ENCODE data around the gene PHKA1.
"Not testable (repeated sequence)": the region's sequence is repeated elsewhere in the genome, so short reads cannot be mapped to it uniquely, and the experiment has no call there.

Gene PHKA1

DNA sequence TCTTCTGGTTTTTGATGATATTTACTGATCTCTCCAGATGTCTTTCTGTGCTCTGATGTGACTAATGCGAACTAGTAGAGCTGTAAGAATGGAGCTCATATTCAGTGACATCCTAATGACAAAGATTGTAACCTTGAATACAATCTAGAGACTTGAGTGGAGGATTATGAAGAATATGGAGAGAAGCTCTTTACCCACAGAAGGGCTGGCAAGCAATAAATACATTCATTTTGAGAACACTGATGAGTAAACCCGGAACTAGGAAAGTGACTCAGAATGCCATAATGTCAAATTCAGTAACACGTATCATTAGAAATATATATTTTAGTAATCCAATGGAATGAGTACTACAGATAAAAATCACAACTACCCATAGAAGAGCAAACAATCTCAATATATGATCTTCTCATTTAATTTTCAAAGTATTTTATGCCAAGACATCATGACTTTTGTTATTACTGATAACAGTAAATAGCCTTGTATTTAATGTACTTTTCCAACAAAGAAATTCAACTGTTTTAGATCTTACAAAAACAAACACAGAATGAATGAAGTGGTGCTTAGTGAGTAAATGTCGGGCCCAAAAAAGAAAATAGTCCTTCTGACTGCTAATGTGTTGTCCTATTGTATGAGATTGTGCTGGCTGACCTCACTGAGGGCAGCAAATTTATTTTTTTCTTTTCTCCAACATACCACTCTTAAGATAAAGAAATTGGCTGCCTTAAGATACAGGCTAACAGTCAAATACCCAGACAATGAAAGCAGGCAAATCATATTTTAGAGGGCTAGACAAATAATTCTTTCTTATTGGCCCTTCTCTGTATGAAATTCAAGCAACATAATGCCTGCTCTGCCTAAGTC is 92.3 kb downstream of the PHKA1 start:
- Histone ChIP-seq H3K36me3 (no peaks in the 10 kb centered on the region), H3K4me2 (no peak overlapping the region), H3K4me3 (no peak overlapping the region), H3K27me3 (peaks cover 89% of the 10 kb centered on the region), H3K4me1 (no peaks in the 10 kb centered on the region), H4K20me1 (no peaks in the 10 kb centered on the region), H3K27ac (no peak overlapping the region), H3K9me3 (no peaks in the 10 kb centered on the region), H3K9ac (no peak overlapping the region)
- TF ChIP-seq Cebpa-rat (IDR thresholded peaks at IDR 0.05) = no peak

- Histone ChIP-seq H3K9ac (no peak overlapping the region), H3K27me3 (peaks cover 88% of the 10 kb centered on the region), H4K20me1 (no peaks in the 10 kb centered on the region), H3K9me3 (no peaks in the 10 kb centered on the region), H3K4me2 (no peak overlapping the region), H3K4me3 (no peak overlapping the region), H3K27ac (no peak overlapping the region), H3K36me3 (no peaks in the 10 kb centered on the region), H3K4me1 (no peaks in the 10 kb centered on the region)
- TF ChIP-seq Cebpa-rat (IDR thresholded peaks at IDR 0.05) = no peak
These were observed 92.9 kb downstream of the PHKA1 start for GRCh38 chrX:72621163-72621562.

- Histone ChIP-seq H3K27me3 (peaks cover 90% of the 10 kb centered on the region), H3K4me3 (no peak overlapping the region), H3K27ac (no peak overlapping the region), H3K9me3 (no peaks in the 10 kb centered on the region), H3K4me2 (no peak overlapping the region), H3K36me3 (no peaks in the 10 kb centered on the region), H3K4me1 (no peaks in the 10 kb centered on the region), H3K9ac (no peak overlapping the region), H4K20me1 (no peaks in the 10 kb centered on the region)
- no peak for TF ChIP-seq Cebpa-rat (IDR thresholded peaks at IDR 0.05)
These were observed 93.5 kb downstream of the PHKA1 start for GRCh38 chrX:72620550-72621145.

DNA sequence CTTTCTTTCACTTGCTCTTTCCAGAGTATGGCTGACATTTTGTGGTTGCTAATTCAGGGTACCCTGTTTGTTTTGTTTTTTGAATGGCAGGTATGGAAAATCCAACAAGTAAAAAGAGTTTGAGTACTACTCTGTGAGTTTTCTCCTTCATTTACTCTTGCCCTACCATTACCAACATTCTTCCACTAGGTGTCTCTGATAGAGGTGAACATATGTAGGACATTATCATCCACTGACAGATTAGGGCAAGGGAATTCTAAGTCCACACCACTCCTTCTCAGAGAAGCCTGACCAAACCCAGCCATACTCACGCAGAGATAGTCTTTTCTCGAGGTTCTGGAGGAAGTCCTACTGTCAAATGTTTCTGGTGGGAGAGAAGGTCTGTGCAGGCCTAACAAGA is 104.8 kb downstream of the PHKA1 start:
- Histone ChIP-seq H3K9ac (no peak overlapping the region), H3K27ac (no peak overlapping the region), H3K36me3 (no peaks in the 10 kb centered on the region), H3K9me3 (no peaks in the 10 kb centered on the region), H3K4me1 (no peaks in the 10 kb centered on the region), H3K4me3 (no peak overlapping the region), H3K4me2 (no peak overlapping the region), H4K20me1 (no peaks in the 10 kb centered on the region), H3K27me3 (peaks cover 76% of the 10 kb centered on the region)
- no peak for TF ChIP-seq Cebpa-rat (IDR thresholded peaks at IDR 0.05)

DNA sequence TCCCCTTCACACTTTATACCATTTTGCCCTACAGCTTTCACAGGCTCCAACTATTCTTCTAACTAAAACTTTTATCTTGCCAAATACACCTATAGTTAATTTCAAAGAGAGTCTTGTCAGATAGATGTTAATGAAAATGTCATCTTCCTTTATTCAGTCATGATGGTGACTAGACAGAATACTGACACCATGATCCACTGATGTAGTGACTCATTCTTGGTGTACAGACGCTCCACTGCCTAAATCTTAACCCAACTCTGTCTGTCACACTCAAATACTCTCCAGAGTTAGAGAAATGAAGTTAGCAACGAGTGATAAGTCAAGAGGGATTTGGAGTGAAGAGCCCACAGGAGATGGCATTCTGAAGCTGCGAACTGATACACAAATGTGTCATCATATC is 109.4 kb downstream of the PHKA1 start:
- no peak for TF ChIP-seq Cebpa-rat (IDR thresholded peaks at IDR 0.05)
- Histone ChIP-seq H3K4me2 (no peak overlapping the region), H3K36me3 (no peaks in the 10 kb centered on the region), H3K9me3 (no peaks in the 10 kb centered on the region), H3K27me3 (peaks cover 85% of the 10 kb centered on the region), H3K27ac (no peak overlapping the region), H3K4me3 (no peak overlapping the region), H3K9ac (no peak overlapping the region), H4K20me1 (no peaks in the 10 kb centered on the region), H3K4me1 (no peaks in the 10 kb centered on the region)

DNA sequence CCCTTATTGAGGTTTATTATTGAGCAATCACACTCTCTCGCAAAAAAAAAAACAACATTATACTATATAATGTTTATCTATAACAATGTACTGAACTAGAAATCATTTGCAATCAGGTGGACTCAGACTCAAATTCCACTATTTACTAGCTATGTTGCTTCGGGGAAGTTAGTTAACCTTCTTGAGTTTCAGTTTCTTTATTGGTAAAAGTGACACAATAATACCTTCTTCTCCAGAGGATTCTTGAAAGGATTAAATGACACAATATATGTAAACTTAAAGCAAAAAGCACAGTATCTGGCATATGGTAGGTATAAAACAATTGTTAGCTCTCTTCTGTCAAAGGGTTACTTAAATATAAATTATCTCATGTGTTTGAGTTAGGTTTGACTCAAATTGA is 110.0 kb downstream of the PHKA1 start:
- Histone ChIP-seq H3K36me3 (no peaks in the 10 kb centered on the region), H3K4me3 (no peak overlapping the region), H3K4me1 (no peaks in the 10 kb centered on the region), H3K27ac (no peak overlapping the region), H4K20me1 (no peaks in the 10 kb centered on the region), H3K9ac (no peak overlapping the region), H3K9me3 (no peaks in the 10 kb centered on the region), H3K4me2 (no peak overlapping the region), H3K27me3 (peaks cover 79% of the 10 kb centered on the region)
- no peak for TF ChIP-seq Cebpa-rat (IDR thresholded peaks at IDR 0.05)

- H4K20me1 ChIP-seq, H3K4me1 ChIP-seq, H3K4me3 ChIP-seq, H3K36me3 ChIP-seq, H3K27ac ChIP-seq, H3K4me2 ChIP-seq, H3K9ac ChIP-seq, H3K9me3 ChIP-seq: not testable (repeated sequence)
- peaks cover 32% of the 10 kb centered on the region for H3K27me3 ChIP-seq
These were observed 123.1 kb downstream of the PHKA1 start for GRCh38 chrX:72591038-72591437.

DNA sequence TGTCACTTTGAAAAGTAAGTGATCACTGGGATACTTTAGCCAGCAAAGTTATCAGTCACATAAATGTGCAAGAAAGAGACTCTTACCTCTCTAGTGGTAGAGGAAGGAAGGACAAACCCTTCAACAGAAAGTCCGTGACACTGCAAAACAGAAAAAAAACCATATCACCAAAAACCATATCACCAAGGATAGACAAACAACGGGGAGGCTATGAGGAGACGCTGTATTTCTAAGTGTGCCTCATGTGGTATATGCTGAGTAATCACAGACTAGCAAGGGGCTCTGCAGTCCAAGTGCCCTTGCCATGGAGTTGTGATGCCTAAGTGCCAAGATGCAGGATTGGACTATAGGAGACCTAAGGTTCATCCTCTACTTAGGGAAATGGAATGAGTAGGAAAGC is 129.9 kb downstream of the PHKA1 start:
- Histone ChIP-seq H3K36me3 (no peaks in the 10 kb centered on the region), H3K9ac (no peak overlapping the region), H3K4me1 (no peaks in the 10 kb centered on the region), H4K20me1 (no peaks in the 10 kb centered on the region), H3K27me3 (peaks cover 44% of the 10 kb centered on the region), H3K4me3 (no peak overlapping the region), H3K27ac (no peak overlapping the region), H3K9me3 (peaks cover 9% of the 10 kb centered on the region), H3K4me2 (no peak overlapping the region)
- no peak for TF ChIP-seq Cebpa-rat (IDR thresholded peaks at IDR 0.05)

DNA sequence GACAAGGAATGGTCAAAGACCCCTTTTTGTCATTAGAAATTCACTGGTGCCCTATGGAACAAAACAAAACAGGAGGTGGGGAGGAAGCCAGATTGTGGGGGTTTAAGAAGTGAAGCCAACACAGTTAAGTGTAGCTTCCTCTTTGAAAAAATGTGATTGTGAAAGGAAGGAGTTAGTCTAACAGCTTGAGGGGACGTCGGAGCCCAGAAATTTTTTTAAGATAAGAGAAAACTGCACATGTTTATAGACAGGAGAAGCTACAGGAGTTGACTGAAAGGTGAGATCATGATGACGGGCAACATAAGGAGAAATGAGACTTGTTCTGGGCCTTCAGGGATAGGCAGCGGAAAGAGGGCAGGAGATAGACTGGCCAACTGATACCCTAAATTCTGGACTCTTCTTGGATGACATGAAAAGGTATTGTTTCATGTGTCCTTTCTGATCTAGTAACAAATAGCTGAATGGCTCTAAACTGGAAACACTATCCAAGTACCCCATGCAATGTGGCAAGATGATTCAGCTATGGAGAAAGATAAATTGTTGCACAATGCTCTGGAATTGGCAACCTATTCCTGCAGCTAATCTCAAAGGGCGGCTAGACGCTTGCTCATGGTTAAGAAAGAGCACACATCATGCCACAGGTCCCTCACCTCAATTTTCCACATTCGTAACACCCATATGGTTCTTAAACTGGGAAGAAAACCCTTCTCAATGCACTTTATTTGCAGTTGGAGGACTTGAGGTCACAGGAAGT is 137.8 kb downstream of the PHKA1 start:
- H3K27ac ChIP-seq = no peak overlapping the region

GRCh38 chrX:72573158-72573511 is 141.0 kb downstream of the PHKA1 start:
- H3K4me2 ChIP-seq = peak overlapping the region; percentile 21
- 0 out of 2 replicates have a peak, but pooled peaks cover 13% of the 10 kb centered on the region for H4K20me1 ChIP-seq
- peak overlapping the region; percentile 70; the same call in 1 of the 2 replicates for H3K27ac ChIP-seq
- H3K27me3 ChIP-seq = peaks cover 77% of the 10 kb centered on the region
- peaks cover 6% of the 10 kb centered on the region; the same call in 1 of the 2 replicates for H3K4me1 ChIP-seq
- H3K9ac ChIP-seq = peak overlapping the region; percentile 76
- peaks cover 17% of the 10 kb centered on the region for H3K36me3 ChIP-seq
- TF ChIP-seq Cebpa-rat (IDR thresholded peaks at IDR 0.05) = no peak
- peak overlapping the region; percentile 71 for H3K4me3 ChIP-seq
- H3K9me3 ChIP-seq = no peaks in the 10 kb centered on the region

More for the DNA sequence above, 137.8 kb downstream of the PHKA1 start:
- Histone ChIP-seq H3K9me3 (no peaks in the 10 kb centered on the region), H3K36me3 (no peaks in the 10 kb centered on the region), H3K9ac (no peak overlapping the region), H3K4me1 (peaks cover 6% of the 10 kb centered on the region; the same call in 1 of the 2 replicates), H3K4me2 (no peak overlapping the region), H3K4me3 (no peak overlapping the region), H4K20me1 (no peaks in the 10 kb centered on the region), H3K27me3 (peaks cover 70% of the 10 kb centered on the region)
- TF ChIP-seq Cebpa-rat (IDR thresholded peaks at IDR 0.05) = no peak

All from BLaER1 (cell line).